Stimulated activated CD4-positive, alpha-beta T cell treated with anti-CD3 and anti-CD28 coated beads, Interleukin-4, amount 100 ng/mL, for 1 hour (primary cell): ENCODE results near the gene LRRC37A.
"Not testable (repeated sequence)": the region's sequence is repeated elsewhere in the genome, so short reads cannot be mapped to it uniquely, and the experiment has no call there.

Experiments used
- DNase-seq: peaks from one replicate; pipeline ENCODE4 v3.0.0-alpha.2; 2020

LRRC37A gene

DNA sequence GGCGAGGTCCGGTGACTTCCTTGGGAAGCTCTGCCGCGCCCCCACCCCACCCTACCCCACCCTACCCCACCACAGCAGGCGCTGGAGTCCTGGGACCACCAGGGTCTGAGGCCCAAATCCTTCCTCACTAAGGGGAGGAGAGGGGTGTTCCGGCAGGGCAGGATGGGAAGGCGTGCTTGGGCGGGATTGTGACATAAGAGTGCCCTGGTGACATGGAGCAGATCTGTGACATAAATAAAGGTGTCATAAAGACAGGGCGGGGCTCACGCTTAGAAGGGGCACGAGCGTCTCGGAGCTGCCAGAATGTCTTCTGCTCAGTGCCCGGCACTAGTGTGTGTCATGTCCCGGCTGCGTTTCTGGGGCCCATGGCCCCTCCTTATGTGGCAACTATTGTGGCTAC, at the start of gene LRRC37A:
LRRC37A (plus strand) TSS at position 301 of the 400 bp plus-strand sequence; CDS start at position 304, 3 bp downstream.
- not testable (repeated sequence) for DNase-seq

DNA sequence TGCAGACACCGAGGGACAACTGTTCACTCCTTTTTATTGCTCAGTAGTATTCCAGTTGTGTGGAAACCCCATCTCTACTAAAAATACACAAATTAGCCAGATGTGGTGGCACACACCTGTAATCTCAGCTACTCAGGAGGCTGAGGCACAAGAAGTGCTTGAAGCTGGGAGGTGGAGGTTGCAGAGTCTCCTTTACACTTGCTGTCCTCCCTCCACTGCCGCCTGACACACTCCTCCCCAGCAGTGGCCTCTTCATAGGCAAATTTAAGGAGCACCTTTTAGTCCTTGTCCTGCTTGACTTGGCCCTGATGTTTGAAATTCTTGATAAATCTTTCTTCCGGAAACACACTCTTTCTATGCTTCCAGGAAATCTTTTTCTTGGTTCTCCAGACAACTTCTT, 45.8 kb upstream of the LRRC37A start:
- not testable (repeated sequence) for DNase-seq

- DNase-seq, result not testable (repeated sequence)
These were observed 42.1 kb upstream of the LRRC37A start for GRCh38 chr17:46252804-46253203.

- DNase-seq, result peak; percentile 81
These were observed 41.2 kb upstream of the LRRC37A start for GRCh38 chr17:46253722-46254121.

GRCh38 chr17:46254215-46254614, 40.7 kb upstream of the LRRC37A start:
- not testable (repeated sequence) for DNase-seq

DNA sequence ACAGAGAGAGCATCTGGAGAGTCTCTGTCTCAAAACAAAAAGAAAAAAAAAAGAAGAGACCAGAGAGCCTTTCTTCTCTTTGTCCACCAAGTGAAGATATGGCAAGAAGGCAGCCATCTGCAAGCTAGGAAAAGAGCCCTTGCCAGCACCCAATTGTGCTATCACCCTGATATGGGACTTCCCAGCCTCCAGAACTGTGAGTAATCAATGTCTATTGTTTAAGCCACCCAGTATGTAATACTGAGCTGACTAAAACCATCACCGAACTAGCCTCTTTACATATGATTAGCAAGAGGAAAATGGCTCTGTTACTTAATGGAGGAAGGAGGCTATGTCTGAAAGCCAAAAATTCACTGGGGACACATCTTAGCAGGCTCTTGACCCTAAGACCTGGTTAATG, 38.6 kb upstream of the LRRC37A start:
- DNase-seq, result not testable (repeated sequence)

DNA sequence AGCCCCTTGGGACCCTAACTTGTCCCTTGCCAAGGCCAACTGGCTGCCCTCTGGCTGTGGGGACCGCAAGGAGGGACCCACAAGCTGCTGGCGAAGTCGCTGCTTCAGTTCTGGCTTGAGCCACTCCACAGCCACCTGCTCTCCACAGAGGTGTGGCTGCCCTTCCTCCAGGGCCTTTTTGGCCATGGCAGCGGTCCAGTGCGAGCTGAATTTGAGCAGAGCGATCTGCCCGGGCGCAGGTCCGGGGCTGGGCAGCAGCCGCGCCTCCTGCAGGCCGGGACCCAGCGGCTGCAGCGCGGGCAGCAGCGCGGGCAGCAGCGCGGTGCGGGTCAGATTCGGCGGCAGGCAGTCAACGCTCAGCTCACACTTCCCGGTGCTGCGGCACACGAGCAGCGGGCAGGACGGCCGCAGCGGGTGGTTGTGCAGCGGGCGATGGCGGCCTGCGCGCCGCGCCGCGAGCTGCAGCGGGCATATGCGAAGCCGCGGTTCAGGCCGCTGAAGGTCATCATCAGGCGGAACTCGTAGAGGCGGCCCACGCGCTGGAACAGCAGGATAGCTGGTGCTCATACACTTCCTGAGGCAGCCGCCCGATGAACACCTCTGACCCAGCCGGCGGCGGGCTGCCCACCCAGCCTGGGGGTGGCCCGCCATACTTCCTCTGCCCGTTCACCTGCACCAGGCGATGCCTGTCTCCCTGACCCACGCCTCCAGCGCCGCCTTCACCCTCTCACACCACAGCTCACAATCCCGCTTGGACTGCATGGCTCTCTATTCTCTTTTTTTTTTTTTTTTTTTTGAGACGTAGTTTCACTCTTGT, 34.9 kb upstream of the LRRC37A start:
- not testable (repeated sequence) for DNase-seq

DNA sequence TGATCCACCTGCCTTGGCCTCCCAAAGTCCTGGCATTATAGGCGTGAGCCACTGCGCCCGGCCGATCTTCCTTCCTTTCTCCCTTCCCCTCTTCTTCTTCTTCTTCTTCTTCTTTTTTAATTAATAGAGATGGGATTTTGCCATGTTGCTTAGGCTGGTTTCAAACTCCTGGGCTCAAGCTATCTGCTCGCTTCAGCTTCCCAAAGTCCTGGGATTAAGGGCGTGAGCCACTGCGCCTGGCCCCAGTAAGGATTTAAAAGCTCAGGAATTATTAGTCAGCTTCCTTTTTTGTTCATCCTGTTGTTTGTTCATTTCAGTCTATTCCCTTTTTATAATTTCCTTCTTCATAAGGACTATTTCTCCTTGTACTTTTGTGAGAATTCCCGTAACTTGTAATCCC, 32.7 kb upstream of the LRRC37A start:
- DNase-seq, result no peak

- no peak for DNase-seq
These were observed 30.3 kb upstream of the LRRC37A start for GRCh38 chr17:46264456-46265198.

- not testable (repeated sequence) for DNase-seq
These were observed 28.8 kb upstream of the LRRC37A start for GRCh38 chr17:46266063-46266655.

DNA sequence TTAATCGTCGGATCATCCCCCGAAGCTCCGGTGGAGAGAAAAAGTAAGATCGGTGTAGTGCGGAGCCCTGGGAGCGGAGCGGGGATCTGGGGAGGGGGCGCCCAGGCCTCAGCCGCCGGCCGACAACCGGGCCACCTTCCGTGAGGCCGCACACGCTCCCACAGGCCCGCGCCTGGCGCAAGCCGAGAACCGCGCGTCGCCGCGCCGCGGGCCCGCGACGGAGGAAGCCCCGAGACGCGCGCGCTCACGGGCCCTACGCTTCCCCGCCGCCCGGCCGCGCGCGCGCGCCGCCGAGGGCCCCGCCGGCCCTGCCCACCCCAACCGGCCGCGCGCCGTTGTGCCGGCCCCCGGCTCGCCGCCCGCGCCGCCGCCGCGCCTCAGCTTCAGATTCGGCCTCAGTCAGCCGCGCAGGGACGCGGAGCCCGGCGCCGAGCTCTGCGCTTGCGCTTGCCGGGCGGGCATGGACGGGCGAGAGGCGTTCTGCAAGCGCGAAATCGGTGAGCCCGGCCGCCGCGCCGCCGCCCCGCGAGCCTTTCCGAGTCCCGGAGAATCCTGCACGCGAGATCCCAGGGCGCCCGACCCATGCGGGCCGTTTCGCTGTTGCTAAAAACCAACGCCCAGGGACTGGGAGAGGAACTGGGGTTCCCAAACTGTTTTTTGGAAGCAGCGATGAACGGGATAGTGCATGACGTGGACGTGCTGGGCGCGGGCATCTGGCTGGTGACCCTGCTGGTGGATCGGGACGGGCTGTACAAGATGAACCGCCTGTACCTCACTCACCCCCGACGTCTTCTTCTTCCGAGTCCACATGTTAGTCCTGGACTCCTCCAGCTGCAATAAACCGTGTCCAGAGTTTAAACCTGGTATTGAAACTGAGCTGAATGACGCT, 28.0 kb upstream of the LRRC37A start:
- DNase-seq, result peak; percentile 88

DNA sequence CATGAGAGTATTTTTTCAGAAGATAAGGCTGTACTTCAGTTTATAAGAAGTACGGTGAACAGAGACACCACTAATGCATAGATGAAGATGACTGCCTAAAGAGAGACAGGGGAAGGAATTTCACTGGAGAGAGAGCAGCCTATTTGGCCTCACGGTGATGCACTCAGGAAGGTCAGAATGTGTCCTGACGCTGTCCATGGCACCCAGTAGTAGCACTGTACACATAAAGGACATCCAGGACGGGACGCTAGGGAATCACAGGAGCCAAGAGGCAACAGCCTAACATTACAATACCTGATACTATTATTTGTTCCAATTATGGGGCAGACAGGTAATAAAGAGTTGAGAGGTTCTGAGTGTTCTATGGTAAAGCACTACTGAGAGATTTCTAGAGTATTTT, 24.9 kb upstream of the LRRC37A start:
- DNase-seq, result no peak

DNA sequence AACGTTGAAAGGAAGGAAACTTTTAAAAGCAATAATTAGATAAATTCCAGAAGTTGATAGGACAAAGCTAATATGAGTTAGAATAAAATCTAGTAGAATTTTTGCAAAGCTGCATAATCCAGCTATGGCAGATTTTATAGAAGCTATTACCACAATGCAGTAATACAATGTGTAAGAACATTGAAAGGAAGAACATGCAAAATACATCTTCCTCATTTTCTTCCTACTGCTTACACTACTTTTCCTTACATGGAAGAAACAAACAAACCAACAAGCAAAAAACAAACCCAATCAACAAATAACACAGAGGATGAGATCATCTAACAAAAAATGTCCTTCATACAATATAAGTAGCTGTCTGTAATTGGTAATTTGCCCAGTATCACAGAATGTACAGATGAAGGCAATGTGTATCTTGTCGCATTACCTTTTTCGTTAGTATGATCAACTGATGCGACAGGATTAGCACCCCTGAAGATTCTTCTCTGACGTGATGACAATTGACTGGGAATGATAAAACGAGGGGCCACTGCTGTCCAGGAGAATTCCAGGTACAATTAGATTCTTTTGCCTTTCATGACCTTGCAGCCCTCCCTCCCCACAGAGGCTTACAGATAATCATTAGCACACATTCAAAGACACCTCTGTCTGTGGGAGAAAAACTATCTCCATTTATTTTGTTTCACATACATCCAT, 21.2 kb upstream of the LRRC37A start:
- no peak for DNase-seq

GRCh38 chr17:46274238-46274637, 20.7 kb upstream of the LRRC37A start:
- DNase-seq, result no peak

DNA sequence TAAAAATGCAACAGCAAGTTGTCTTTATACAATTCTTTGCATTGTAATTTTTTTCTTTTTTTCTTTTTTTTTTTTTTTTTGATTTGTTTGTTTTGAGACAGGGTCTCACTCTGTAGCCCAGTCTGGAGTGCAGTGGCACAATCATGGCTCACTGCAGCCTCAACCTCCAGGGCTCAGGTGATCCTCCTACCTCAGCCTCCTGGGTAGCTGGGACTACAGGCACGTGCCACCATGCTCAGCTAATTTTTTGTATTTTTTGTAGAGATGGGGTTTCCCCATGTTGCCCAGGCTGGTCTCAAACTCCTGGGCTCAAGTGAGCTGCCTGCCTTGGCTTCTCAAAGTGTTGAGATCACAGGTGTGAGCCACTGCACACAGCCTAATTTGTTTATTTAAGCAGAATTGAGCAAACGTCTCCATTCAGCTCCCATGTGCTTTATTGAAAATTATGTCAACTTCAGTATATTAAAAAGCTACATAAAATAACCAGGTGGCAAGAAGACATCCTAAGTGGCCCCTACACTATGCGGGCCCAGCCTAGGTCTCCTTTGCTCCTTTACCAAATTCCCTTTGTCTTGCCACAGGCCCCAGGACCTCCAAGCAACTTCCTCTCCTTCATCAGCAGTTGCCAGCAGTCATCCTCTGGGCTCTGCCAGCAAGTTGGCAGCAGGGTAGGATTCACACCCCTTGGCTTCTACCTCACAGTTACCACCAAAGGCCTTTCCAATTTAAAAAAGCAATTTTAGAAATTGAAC, 18.0 kb upstream of the LRRC37A start:
- not testable (repeated sequence) for DNase-seq

DNA sequence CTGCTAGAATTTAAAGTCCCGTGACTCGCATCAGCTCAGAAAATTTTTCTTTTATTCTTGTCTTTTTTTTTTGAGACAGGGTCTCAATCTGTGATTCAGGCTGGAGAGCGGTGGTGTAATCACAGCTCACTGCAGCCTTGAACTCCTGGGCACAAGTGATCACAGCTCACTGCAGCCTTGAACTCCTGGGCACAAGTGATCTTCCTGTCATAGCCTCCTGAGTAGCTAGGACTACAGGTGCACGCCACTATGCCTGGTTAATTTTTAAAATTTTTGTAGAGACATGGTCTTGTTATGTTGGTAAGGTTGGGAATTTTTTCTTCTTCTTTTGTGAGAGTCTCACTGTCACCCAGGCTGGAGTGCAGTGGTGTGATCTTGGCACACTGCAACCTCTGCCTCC, 13.6 kb upstream of the LRRC37A start:
- not testable (repeated sequence) for DNase-seq

DNA sequence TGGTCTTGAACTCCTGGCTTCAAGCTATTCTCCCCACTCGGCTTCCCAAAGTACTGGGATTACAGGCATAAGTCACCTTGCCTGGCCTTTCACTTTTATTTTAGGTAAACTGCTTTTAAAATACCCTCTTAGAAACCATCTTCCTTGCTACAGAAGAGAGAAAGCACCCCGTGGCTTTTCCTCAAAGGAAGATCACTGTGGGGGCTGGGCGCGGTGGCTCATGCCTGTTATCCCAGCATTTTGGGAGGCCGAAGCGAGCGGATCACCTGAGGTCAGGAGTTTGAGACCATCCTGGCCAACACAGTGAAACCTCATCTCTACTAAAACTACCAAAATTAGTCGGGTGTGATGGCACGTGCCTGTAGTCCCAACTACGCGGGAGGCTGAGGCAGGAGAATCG, 12.3 kb upstream of the LRRC37A start:
- not testable (repeated sequence) for DNase-seq

GRCh38 chr17:46284467-46284866, 10.5 kb upstream of the LRRC37A start:
- peak; percentile 36 for DNase-seq

DNA sequence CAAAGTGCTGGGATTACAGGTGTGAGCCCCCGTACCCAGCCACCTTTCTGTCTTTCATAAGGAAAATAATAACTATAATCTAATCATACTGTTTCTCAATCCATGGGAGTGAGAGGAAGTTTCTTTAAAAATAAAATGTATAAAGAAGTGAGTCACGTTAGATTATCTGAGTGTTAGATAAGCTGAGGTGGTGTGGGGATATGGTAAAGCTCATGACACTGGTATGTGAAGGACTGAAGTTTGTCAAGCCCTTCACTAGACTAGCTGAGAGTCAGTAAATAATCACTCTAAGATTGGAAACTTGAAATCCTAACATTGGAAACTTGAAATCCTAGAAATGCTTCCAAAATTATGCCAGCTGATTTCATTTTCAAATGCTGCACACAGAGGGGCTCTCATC, 9.4 kb upstream of the LRRC37A start:
- DNase-seq, result not testable (repeated sequence)

DNA sequence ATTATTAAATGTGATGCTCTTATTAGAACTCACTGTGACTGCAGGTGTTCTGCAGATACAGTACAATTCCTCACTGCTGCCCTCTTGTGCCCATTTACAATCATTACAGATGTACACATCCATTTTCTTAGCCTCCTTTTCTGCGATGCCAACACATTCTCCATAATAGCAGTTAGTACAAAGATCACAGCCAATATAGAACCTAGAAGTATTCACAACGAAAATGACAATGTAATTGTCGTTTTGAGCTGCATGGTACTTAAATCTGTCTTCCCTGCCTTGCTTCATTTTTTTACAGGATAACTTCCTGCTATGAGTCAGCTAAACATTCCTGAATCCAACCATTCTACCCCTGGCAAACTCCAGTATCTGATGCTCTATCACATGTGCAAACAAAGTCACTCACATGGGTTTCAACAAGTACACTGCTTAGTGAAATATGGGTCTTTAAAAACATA, 8.1 kb upstream of the LRRC37A start:
- peak; percentile 30 for DNase-seq

DNA sequence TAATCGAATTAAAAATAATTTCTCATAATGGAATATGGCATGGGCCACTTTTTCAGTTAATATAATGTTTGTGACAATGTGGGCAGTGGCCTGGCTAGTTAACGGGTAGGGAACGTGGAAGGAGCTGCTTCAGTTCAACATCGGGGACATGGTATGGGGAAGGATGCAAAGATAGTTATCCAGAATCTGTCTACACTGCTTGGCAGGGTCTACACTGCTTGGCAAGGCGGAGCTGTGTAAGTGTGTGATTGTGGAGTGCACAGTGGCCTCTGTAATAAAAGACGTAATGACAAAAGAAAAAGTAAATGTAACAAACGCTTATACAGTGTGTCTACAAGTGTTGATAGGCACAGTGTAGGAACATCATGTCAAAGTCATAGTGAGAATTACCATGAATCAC, 7.3 kb upstream of the LRRC37A start:
- not testable (repeated sequence) for DNase-seq
